Neural progenitor cell (in vitro differentiated cells): ENCODE measurements around the gene E2F6. TPM values are rescaled to one million over a fixed set of nuclear protein-coding genes. Genes with fewer than 3 reads are reported as not detected.

Source experiments
- DNase-seq: peaks from one replicate; pipeline ENCODE4 v3.0.0-alpha.2; 2016; ENCODE audit warnings: low spot score
- H2AFZ ChIP-seq: fragments of 200-600 bp; sonication (generic); replicated peaks from 2 replicates; pipeline ENCODE4 v1.6.1; 2016; ENCODE audit warnings: antibody characterized with exemption
- H3F3A ChIP-seq: fragments of 200-600 bp; sonication (generic); 2 replicates; pipeline ENCODE4 v1.6.1; 2016; ENCODE audit warnings: antibody characterized with exemption, low read depth
- H3K27ac ChIP-seq: fragments of 200-600 bp; sonication (generic); 2 replicates; pipeline ENCODE4 v1.5.1; 2016; ENCODE audit warnings: mild to moderate bottlenecking
- H3K27me3 ChIP-seq: fragments of 200-600 bp; sonication (generic); 2 replicates; pipeline ENCODE4 v1.6.1; 2016; ENCODE audit warnings: mild to moderate bottlenecking, moderate library complexity
- H3K36me3 ChIP-seq: fragments of 200-600 bp; sonication (generic); 2 replicates; pipeline ENCODE4 v1.5.1; 2016
- H3K4me1 ChIP-seq: fragments of 200-600 bp; sonication (generic); 2 replicates; pipeline ENCODE4 v1.6.1; 2016; ENCODE audit warnings: mixed run types
- H3K4me2 ChIP-seq: fragments of 200-600 bp; sonication (generic); 2 replicates; pipeline ENCODE4 v1.6.1; 2016
- H3K4me3 ChIP-seq: fragments of 200-600 bp; sonication (generic); 2 replicates; pipeline ENCODE4 v1.5.1; 2016
- H3K79me2 ChIP-seq: fragments of 200-600 bp; sonication (generic); 2 replicates; pipeline ENCODE4 v1.6.1; 2016; ENCODE audit warnings: low read depth
- H3K9ac ChIP-seq: fragments of 200-600 bp; sonication (generic); 2 replicates; pipeline ENCODE4 v1.6.1; 2016
- H3K9me3 ChIP-seq: fragments of 200-600 bp; sonication (generic); 2 replicates; pipeline ENCODE4 v1.5.1; 2016; ENCODE audit warnings: low read depth
- H4K20me1 ChIP-seq: fragments of 200-600 bp; sonication (generic); 2 replicates; pipeline ENCODE4 v1.6.1; 2016; ENCODE audit warnings: low read depth
- H3K27ac Mint-ChIP-seq: 3 replicates; pipeline ENCODE4 v1.8.0; 2021; ENCODE audit warnings: mixed read lengths
- H3K27me3 Mint-ChIP-seq: 2 replicates; pipeline ENCODE4 v1.8.0; 2022; ENCODE audit warnings: low read depth, mild to moderate bottlenecking, inconsistent platforms, moderate library complexity, mixed read lengths; ENCODE audit not compliant: insufficient read depth
- H3K36me3 Mint-ChIP-seq: 3 replicates; pipeline ENCODE4 v1.8.0; 2021; ENCODE audit warnings: mixed read lengths
- H3K4me1 Mint-ChIP-seq: 3 replicates; pipeline ENCODE4 v1.8.0; 2021; ENCODE audit warnings: mixed read lengths
- H3K4me3 Mint-ChIP-seq: 3 replicates; pipeline ENCODE4 v1.8.0; 2021; ENCODE audit warnings: mild to moderate bottlenecking, moderate library complexity, mixed read lengths
- H3K9me3 Mint-ChIP-seq: 3 replicates; pipeline ENCODE4 v1.8.0; 2020; ENCODE audit warnings: mixed read lengths
- CTCF ChIP-seq: fragments of 200-600 bp; sonication (generic); IDR thresholded peaks from 2 replicates; pipeline ENCODE4 v1.5.1; 2017; ENCODE audit warnings: antibody characterized with exemption, mild to moderate bottlenecking
- EZH2 ChIP-seq: fragments of 200-600 bp; sonication (generic); IDR thresholded peaks from 2 replicates; pipeline ENCODE4 v1.6.1; 2017; ENCODE audit warnings: antibody characterized with exemption, mild to moderate bottlenecking, moderate library complexity
- EZH2phosphoT487 ChIP-seq: fragments of 200-600 bp; sonication (generic); IDR thresholded peaks from 2 replicates; pipeline ENCODE4 v1.6.1; 2017; ENCODE audit warnings: antibody characterized with exemption
- total RNA-seq: library from RNA; depleted of rRNA; stranded (reverse); fragments of >200 nt; gene quantifications from 2 replicates; pipeline ENCODE4 v1.2.3, GENCODE V29; 2015; ENCODE audit warnings: low replicate concordance

The E2F6 gene
- total RNA-seq, 1 donor from 2014 or later = 36.3 TPM

GRCh38 chr2:11420190-11420589, 45.8 kb downstream of the E2F6 start:
- peaks cover 1% of the 10 kb centered on the region for H3K27me3 Mint-ChIP-seq
- H3K9me3 ChIP-seq = peaks cover 8% of the 10 kb centered on the region
- H3K79me2 ChIP-seq = no peaks in the 10 kb centered on the region
- DNase-seq = no peak
- no peak overlapping the region for H2AFZ ChIP-seq
- H4K20me1 ChIP-seq = no peaks in the 10 kb centered on the region
- H3K27ac ChIP-seq = no peak overlapping the region
- H3K4me3 ChIP-seq = no peak overlapping the region
- H3K9ac ChIP-seq = no peak overlapping the region
- H3K4me3 Mint-ChIP-seq = no peak overlapping the region
- peaks cover 22% of the 10 kb centered on the region for H3K9me3 Mint-ChIP-seq
- H3K36me3 ChIP-seq = no peaks in the 10 kb centered on the region
- H3F3A ChIP-seq = no peaks in the 10 kb centered on the region
- H3K36me3 Mint-ChIP-seq = peaks cover 6% of the 10 kb centered on the region
- no peak overlapping the region for H3K27ac Mint-ChIP-seq
- H3K4me1 Mint-ChIP-seq = peaks cover 3% of the 10 kb centered on the region
- TF ChIP-seq EZH2phosphoT487 = no peak
- TF ChIP-seq CTCF = no peak
- no peak for TF ChIP-seq EZH2
- no peaks in the 10 kb centered on the region for H3K27me3 ChIP-seq
- no peak overlapping the region for H3K4me2 ChIP-seq
- no peaks in the 10 kb centered on the region for H3K4me1 ChIP-seq

GRCh38 chr2:11419781-11420180, 46.2 kb downstream of the E2F6 start:
- no peaks in the 10 kb centered on the region for H3F3A ChIP-seq
- TF ChIP-seq CTCF (no peak), EZH2 (no peak), EZH2phosphoT487 (no peak)
- no peaks in the 10 kb centered on the region for H3K36me3 ChIP-seq
- no peaks in the 10 kb centered on the region for H3K27me3 ChIP-seq
- H3K9ac ChIP-seq = no peak overlapping the region
- no peaks in the 10 kb centered on the region for H3K79me2 ChIP-seq
- no peak overlapping the region for H3K27ac ChIP-seq
- peaks cover 3% of the 10 kb centered on the region for H3K4me1 Mint-ChIP-seq
- peaks cover 8% of the 10 kb centered on the region for H3K9me3 ChIP-seq
- H3K4me2 ChIP-seq = no peak overlapping the region
- H3K27me3 Mint-ChIP-seq = no peaks in the 10 kb centered on the region
- no peak for DNase-seq
- peaks cover 22% of the 10 kb centered on the region for H3K9me3 Mint-ChIP-seq
- H3K4me3 ChIP-seq = no peak overlapping the region
- no peak overlapping the region for H3K4me3 Mint-ChIP-seq
- no peaks in the 10 kb centered on the region for H3K4me1 ChIP-seq
- H2AFZ ChIP-seq = no peak overlapping the region
- H3K27ac Mint-ChIP-seq = no peak overlapping the region
- H3K36me3 Mint-ChIP-seq = peaks cover 6% of the 10 kb centered on the region
- no peaks in the 10 kb centered on the region for H4K20me1 ChIP-seq

- Mint-ChIP-seq H3K4me3 (no peak overlapping the region), H3K27me3 (no peaks in the 10 kb centered on the region), H3K27ac (no peak overlapping the region), H3K4me1 (peaks cover 15% of the 10 kb centered on the region), H3K9me3 (peaks cover 22% of the 10 kb centered on the region), H3K36me3 (peaks cover 6% of the 10 kb centered on the region)
- Histone ChIP-seq H3K4me2 (no peak overlapping the region), H3K27me3 (no peaks in the 10 kb centered on the region), H3K79me2 (no peaks in the 10 kb centered on the region), H3K9me3 (peaks cover 8% of the 10 kb centered on the region), H3F3A (no peaks in the 10 kb centered on the region), H3K36me3 (no peaks in the 10 kb centered on the region), H4K20me1 (no peaks in the 10 kb centered on the region), H3K4me1 (no peaks in the 10 kb centered on the region), H3K27ac (no peak overlapping the region), H3K9ac (no peak overlapping the region), H3K4me3 (no peak overlapping the region), H2AFZ (no peak overlapping the region)
- peak; percentile 23 for DNase-seq
- no peak for TF ChIP-seq EZH2
- TF ChIP-seq CTCF = peak; percentile 53
- no peak for TF ChIP-seq EZH2phosphoT487
These were observed 47.9 kb downstream of the E2F6 start for GRCh38 chr2:11417946-11418585.
